Stimulated activated naive CD8-positive, alpha-beta T cell treated with anti-CD3 and anti-CD28 coated beads, Interleukin-15, Interleukin-2, amounts not matched to agents 100 ng/mL and 50 ng/mL, for 24 hours (primary cell): ENCODE results near the gene NANOS2.
A peak's percentile ranks its signal among the peaks of the same experiment; 100 is the strongest.

Experiments
- H3K27ac Mint-ChIP-seq: one replicate; pipeline ENCODE4 v1.8.0; 2021; ENCODE audit warnings: mild to moderate bottlenecking, mixed read lengths
- H3K27me3 Mint-ChIP-seq: one replicate; pipeline ENCODE4 v1.8.0; 2021; ENCODE audit warnings: mixed read lengths
- H3K36me3 Mint-ChIP-seq: one replicate; pipeline ENCODE4 v1.8.0; 2021; ENCODE audit warnings: low read depth, mixed read lengths
- H3K4me1 Mint-ChIP-seq: one replicate; pipeline ENCODE4 v1.8.0; 2021; ENCODE audit warnings: low read depth, mixed read lengths
- H3K4me3 Mint-ChIP-seq: one replicate; pipeline ENCODE4 v1.8.0; 2021; ENCODE audit warnings: mild to moderate bottlenecking, mixed read lengths
- H3K9me3 Mint-ChIP-seq: one replicate; pipeline ENCODE4 v1.8.0; 2021; ENCODE audit warnings: mixed read lengths

NANOS2 gene

DNA sequence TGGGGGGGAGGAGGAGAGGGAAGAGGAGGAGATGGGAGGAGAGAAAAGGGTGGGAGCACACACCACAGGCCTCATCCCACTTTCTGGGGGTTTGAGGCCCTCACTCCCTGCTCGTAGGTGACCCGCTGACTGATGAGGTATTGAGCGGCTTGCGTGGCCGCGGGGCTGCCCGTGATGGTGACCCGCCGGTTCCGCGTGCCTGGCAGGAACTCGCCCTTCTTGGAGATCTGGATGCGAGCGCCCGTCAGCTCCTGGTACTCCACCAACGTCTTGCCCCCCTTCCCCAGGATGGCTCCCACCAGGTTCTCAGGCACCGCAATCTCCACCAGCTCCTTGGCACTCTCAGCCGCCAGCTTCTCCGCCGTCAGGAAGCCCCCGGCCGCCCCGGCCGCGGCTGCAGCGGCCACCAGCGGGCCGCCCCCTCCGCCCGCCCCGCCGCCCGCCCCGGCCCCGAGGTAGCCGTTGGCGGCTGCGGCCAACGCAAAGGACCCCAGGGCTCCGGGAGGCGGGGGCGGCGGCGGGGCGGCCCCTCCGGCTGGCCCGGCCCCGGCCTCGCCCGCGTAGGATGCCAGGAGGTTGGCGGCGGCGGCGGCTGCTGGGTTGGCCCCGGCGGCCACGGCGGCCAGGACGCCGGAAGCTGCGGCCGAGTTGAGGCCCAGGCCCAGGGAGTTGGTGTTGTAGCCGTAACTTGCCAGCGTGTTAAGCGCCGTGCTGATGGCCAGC, 25.4 kb upstream of the NANOS2 start:
- no peak overlapping the region for H3K27ac Mint-ChIP-seq
- no peaks in the 10 kb centered on the region for H3K36me3 Mint-ChIP-seq
- no peak overlapping the region for H3K4me3 Mint-ChIP-seq
- H3K27me3 Mint-ChIP-seq, result peaks cover 55% of the 10 kb centered on the region
- H3K9me3 Mint-ChIP-seq, result no peaks in the 10 kb centered on the region
- H3K4me1 Mint-ChIP-seq, result peaks cover 3% of the 10 kb centered on the region

DNA sequence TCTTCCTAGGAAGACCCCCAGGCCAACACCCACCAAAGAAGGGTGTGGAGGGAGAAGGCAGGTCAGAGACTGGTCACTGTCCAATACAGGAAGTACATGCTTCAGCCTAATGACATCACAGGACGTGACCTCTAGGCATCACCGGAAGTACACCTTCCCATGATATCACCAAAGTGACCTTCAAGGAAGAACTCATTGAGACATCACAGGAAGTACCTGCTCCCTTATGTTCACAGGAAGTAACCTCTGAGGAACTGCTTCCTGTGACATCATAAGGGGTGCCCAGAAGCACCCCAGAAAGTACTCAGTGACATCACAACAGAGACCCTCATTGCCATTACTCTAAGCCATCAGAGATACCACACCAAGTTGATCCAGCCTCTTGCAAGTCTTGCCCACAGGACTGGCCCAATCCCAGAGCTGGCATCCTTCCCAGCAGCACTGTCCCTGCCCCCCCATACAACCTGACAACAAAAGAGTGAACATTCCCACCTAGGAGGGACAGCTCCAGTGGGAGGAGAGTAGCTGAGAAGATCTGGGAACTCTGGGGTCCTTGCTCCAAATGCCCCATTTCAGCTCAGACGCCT, 24.2 kb upstream of the NANOS2 start:
- H3K4me1 Mint-ChIP-seq, result peaks cover 3% of the 10 kb centered on the region
- H3K4me3 Mint-ChIP-seq, result no peak overlapping the region
- no peaks in the 10 kb centered on the region for H3K9me3 Mint-ChIP-seq
- H3K36me3 Mint-ChIP-seq, result no peaks in the 10 kb centered on the region
- peaks cover 51% of the 10 kb centered on the region for H3K27me3 Mint-ChIP-seq
- H3K27ac Mint-ChIP-seq, result no peak overlapping the region

DNA sequence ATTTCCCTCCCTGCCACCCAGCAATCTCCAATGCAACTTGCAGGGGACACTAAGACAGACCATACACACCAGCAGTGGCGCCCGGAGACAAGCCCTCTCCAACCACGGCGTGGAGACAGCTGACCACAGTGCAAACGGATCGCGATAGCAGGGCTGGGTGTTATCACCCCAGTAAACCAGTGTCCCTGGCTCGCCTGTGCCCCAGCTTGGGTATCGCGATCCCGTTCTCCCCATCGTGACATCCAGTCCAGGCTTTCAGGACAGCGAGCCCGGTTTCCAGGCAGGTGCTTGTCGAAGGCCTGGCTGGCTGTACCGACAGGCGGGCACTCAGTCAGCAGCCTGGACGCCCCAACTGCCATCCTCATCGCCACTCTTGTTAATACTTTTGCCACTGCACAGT, 20.7 kb upstream of the NANOS2 start:
- no peak overlapping the region for H3K27ac Mint-ChIP-seq
- peaks cover 49% of the 10 kb centered on the region for H3K27me3 Mint-ChIP-seq
- H3K36me3 Mint-ChIP-seq, result no peaks in the 10 kb centered on the region
- H3K4me1 Mint-ChIP-seq, result peaks cover 3% of the 10 kb centered on the region
- H3K9me3 Mint-ChIP-seq, result no peaks in the 10 kb centered on the region
- no peak overlapping the region for H3K4me3 Mint-ChIP-seq

DNA sequence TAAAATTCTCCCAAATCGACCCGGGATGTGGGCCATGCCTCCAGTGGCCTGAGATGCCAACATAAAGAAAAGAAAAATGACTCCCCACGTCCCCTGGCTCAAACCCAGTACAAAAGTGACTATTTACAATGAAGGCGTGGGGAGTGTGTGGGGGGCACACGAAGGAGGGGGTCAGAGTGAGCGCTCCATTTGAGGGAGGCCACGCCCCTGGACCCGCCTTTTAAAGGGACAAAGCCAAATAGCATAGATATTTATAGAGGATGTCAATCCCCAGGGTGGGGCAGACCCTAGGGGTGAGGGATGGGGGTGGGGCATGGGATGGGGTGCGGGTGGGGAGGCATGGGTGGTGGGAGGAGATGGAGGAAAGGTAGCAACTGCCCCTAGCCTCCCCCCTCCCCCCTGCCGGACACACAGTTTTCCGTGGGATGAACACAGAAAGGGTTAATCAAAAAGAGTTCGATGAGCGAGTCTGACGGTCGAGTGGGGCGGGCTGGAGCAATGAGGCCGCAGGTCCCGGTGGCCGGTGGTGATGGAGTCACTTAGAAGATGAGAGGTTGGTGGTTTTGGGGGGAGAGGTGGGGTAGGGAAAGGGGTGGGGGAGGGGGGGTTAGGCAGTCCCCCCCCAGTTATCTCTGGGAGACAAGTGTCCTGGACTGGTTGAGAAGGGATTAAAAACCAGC, 20.1 kb upstream of the NANOS2 start:
- H3K4me3 Mint-ChIP-seq, result no peak overlapping the region
- H3K27me3 Mint-ChIP-seq, result peaks cover 50% of the 10 kb centered on the region
- H3K9me3 Mint-ChIP-seq, result no peaks in the 10 kb centered on the region
- H3K27ac Mint-ChIP-seq, result no peak overlapping the region
- peaks cover 3% of the 10 kb centered on the region for H3K4me1 Mint-ChIP-seq
- no peaks in the 10 kb centered on the region for H3K36me3 Mint-ChIP-seq

DNA sequence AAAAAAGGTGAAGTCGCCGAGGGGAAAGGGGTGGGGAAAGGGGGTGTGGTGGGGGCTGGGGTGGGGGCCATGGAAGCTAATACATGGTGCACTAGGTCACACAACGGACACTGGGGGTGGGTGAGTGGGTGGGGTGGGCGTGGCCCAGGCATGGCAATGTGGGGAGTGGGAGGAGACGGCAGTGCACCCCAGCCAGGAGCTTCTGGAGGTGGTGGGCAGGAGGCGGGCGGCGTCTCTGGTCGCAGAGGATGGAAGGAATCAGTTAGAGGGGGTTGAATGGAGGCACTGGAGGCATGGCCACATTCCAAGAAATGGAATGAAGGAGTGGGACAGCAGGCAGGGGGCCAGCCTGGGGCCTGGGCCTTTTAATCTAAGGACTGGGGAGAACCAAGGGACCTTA, 19.2 kb upstream of the NANOS2 start:
- no peak overlapping the region for H3K4me3 Mint-ChIP-seq

DNA sequence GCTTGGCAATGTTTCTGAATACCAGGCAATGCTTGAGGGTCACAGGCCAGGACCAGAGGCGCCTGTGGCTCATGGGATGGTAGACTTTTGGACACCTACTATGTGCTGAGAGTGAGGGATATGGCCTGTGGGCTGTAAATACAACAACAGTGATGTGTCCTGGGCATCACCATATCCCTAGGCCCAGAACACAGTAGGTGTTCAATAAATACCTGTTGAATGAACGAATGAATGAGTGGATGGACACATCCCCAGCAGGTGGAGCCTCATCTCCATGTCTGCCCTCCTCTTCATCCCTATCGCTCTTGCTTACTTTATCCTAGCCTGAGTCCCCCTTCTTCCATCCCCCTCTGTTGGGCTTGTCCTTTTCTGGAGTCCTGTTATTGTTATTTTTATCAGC, 16.5 kb upstream of the NANOS2 start:
- Mint-ChIP-seq H3K4me3 (no peak overlapping the region), H3K36me3 (no peaks in the 10 kb centered on the region), H3K4me1 (peaks cover 10% of the 10 kb centered on the region), H3K27me3 (peaks cover 36% of the 10 kb centered on the region), H3K9me3 (no peaks in the 10 kb centered on the region), H3K27ac (no peak overlapping the region)

More for the DNA sequence above, 19.2 kb upstream of the NANOS2 start:
- no peaks in the 10 kb centered on the region for H3K36me3 Mint-ChIP-seq
- H3K4me1 Mint-ChIP-seq, result peaks cover 1% of the 10 kb centered on the region
- H3K27me3 Mint-ChIP-seq, result peaks cover 46% of the 10 kb centered on the region
- no peak overlapping the region for H3K27ac Mint-ChIP-seq
- H3K9me3 Mint-ChIP-seq, result no peaks in the 10 kb centered on the region

DNA sequence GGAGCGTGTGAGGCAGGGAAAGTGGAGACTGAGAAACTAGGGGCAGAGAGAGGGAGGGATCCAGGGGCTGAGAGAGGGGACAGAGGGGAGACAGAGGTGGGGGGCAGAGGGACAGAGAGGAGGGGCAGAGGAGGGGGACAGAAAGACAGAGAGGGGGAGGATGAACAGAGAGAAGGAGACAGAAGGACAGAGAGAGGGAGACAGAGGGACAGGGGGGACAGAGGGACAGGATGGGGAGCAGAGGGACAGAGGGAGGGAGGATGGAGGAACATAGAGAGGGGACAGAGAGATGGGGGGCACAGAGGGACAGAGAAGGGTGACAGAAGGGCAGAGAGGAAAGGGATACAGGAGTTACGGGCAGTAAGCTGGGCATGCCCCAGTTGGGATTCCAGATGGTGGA, 14.7 kb upstream of the NANOS2 start:
- H3K4me3 Mint-ChIP-seq, result no peak overlapping the region
- no peaks in the 10 kb centered on the region for H3K9me3 Mint-ChIP-seq
- H3K27me3 Mint-ChIP-seq, result peaks cover 23% of the 10 kb centered on the region
- H3K36me3 Mint-ChIP-seq, result no peaks in the 10 kb centered on the region
- no peak overlapping the region for H3K27ac Mint-ChIP-seq
- H3K4me1 Mint-ChIP-seq, result peaks cover 10% of the 10 kb centered on the region

DNA sequence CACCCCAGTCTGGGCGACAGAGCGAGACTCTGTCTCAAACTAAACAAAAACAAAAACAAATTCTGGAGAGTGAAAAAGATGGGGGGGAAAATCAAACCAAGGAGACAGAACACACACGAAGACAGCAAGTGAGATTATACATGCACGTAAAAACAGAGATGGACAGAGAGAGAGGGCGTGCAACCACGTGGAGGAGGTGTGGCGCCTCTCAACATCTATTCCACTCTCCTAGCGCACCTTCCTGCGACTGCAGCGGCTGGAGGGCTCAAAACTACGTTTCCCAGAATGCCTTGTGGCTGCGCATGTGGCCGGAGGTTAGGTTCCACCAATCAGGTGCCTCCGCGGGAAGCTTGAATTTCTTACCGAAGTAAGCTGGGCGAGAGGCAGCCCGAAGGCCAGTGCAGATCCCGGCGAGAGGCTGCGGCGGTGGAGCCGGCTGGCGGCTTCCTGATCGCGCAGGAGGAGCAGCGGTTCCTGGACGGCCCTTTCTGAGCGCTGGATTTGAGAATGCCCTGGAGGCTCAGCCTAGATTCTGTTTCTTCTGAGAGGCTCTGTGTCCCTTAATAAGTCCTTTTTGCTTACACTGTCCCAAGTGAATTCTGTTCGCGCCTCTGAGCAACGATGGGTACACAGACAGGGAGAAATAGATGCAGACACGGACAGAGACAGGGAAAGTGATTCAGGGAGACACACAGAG, 13.1 kb upstream of the NANOS2 start:
- Mint-ChIP-seq H3K4me3 (peak overlapping the region; percentile 64), H3K36me3 (no peaks in the 10 kb centered on the region), H3K4me1 (peaks cover 10% of the 10 kb centered on the region), H3K9me3 (no peaks in the 10 kb centered on the region), H3K27me3 (peaks cover 19% of the 10 kb centered on the region), H3K27ac (peak overlapping the region; percentile 56)

DNA sequence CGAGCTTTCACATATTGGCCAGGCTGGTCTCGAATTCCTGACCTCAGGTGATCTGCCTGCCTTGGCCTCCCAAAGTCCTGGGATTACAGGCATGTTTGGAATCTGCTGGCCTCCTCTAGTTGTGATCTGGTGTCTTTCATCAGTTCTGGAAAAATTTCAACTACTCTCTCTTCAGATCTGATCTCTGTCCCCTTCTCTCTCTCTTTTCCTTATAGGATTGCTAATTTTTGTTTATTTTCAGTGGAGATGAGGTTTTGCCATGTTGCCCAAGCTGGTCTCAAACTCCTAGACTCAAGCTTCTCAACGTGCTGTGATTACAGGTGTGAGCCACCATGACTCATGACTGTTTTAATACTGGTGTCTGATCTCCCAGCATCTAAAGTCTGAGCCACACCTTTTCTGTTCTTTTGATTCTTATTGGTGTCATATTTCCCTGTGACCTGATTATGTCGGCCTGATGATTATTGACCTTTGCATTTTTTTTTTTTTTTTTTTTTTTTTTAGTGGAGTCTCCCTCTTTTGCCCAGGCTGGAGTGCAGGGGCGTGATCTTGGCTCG, 10.4 kb upstream of the NANOS2 start:
- peaks cover 11% of the 10 kb centered on the region for H3K27me3 Mint-ChIP-seq
- no peaks in the 10 kb centered on the region for H3K9me3 Mint-ChIP-seq
- no peaks in the 10 kb centered on the region for H3K36me3 Mint-ChIP-seq
- H3K4me1 Mint-ChIP-seq, result peaks cover 10% of the 10 kb centered on the region
- no peak overlapping the region for H3K4me3 Mint-ChIP-seq
- no peak overlapping the region for H3K27ac Mint-ChIP-seq

DNA sequence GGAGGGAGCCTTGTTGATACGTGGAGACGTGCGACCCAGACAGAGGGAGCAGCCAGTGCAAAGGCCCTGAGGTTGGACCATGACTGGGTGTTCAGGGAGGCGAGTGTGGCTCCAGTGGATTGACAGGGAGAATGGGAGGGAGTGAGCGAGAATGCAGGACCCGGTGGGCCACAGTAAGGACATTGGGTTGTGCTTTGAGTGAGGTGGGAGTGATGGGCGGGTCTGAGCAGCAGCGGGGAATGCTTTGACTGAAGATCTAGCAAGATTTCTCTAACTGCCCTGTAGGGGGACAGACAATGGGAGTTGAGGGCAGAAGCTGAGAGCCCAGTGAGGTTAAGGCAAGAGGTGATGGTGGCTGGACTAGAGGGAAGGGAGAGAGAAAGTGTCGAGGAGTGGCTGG, 7.7 kb upstream of the NANOS2 start:
- Mint-ChIP-seq H3K27me3 (peaks cover 7% of the 10 kb centered on the region), H3K36me3 (no peaks in the 10 kb centered on the region), H3K4me3 (no peak overlapping the region), H3K9me3 (no peaks in the 10 kb centered on the region), H3K27ac (no peak overlapping the region), H3K4me1 (no peaks in the 10 kb centered on the region)

DNA sequence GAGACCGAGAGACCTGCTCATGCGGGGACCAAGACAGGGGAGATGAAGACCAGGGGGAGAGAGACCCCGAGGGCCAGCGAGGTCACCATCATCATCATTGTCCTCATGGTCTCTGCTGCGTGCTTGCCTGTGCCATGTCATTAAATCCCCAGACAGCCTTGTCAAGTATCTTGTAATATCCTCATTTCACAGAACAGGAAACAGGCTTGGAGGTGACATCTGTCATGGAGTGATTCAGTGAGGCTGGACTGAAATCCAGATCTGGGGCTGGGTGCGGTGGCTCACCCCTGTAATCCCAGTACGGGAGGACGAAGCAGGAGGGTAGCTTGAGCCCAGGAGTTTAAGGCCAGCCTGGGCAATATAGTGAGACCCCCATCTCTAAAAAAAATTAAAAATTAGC, 5.9 kb upstream of the NANOS2 start:
- Mint-ChIP-seq H3K9me3 (no peaks in the 10 kb centered on the region), H3K36me3 (no peaks in the 10 kb centered on the region), H3K27me3 (peaks cover 7% of the 10 kb centered on the region), H3K4me1 (no peaks in the 10 kb centered on the region), H3K27ac (no peak overlapping the region), H3K4me3 (no peak overlapping the region)

DNA sequence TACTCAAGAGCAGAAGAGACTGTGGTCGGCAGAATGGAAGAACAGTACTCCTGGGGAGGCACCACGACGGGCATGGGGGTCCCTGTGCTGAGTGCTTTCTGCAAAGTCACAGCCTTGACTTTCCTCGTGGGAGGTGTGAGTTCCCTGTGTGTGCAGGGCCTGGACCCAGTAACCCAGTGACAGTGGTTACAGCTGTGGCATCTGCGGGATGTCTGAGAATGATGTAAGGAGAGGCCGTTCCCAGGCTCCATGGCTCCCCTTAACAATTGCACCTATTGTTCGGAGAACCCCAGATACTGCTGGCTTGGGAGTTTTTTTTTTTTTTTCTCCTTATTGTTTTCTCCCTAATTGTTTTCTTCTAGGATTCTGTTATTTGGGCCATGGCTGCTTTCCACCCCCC, 5.1 kb upstream of the NANOS2 start:
- Mint-ChIP-seq H3K36me3 (no peaks in the 10 kb centered on the region), H3K27me3 (peaks cover 7% of the 10 kb centered on the region), H3K4me3 (no peak overlapping the region), H3K27ac (no peak overlapping the region), H3K4me1 (no peaks in the 10 kb centered on the region), H3K9me3 (no peaks in the 10 kb centered on the region)

DNA sequence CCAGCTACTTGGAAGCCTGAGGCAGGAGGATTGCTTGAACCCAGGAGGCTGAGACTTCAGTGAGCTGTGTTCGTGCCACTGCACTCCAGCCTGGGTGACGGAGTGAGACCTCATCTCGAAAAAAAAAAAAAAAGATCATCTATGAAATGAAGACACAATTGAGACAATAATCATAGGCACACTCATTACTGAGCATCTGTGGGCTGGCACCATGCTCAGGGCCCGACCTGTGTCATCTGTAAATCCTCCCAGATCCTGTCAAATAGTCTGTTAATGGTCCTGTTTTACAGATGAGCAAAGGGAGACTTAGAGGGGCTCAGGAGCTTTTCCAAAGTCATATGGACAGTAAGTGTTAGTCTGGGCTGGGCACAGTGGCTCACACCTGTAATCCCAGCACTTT, 4.1 kb upstream of the NANOS2 start:
- H3K27me3 Mint-ChIP-seq, result peaks cover 7% of the 10 kb centered on the region
- no peaks in the 10 kb centered on the region for H3K36me3 Mint-ChIP-seq
- H3K4me3 Mint-ChIP-seq, result no peak overlapping the region
- no peak overlapping the region for H3K27ac Mint-ChIP-seq
- no peaks in the 10 kb centered on the region for H3K9me3 Mint-ChIP-seq
- H3K4me1 Mint-ChIP-seq, result no peaks in the 10 kb centered on the region

DNA sequence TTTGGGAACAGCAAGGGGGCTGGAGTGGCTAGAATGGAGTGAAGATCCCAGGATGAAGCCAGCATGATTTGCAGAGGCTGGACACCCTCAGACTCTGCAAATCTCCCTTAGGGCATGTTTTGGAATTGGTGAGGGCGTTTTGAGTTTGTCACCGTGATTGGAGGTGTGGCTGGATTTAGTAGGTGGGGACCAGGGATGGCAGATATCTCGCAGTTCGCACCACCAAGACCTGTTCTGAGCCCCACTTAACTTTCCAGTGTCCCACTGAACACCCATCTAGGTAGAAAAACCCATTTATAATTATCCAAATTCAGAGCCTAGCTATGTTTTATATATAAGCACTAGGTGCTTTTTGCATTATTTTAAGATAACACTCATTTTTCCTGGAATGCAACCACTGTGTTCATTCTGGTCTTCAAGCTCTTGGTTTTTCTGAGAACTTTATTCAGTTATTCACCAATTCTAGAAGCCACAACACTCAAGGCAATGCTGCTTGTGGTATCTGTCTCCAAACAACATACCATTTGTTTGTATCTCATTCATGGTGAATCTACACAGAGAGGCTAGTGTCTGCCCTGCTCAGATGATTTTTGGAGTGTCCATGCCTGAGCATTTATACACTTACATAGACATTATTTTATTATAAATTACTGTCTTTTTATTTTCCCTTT, 3.0 kb upstream of the NANOS2 start:
- Mint-ChIP-seq H3K9me3 (no peaks in the 10 kb centered on the region), H3K36me3 (no peaks in the 10 kb centered on the region), H3K27me3 (peaks cover 17% of the 10 kb centered on the region), H3K4me3 (no peak overlapping the region), H3K4me1 (no peaks in the 10 kb centered on the region), H3K27ac (no peak overlapping the region)
